NCI-H82 treated with DMSO at 0.1 percent for 48 hours (cell line): Measurements from ENCODE around the gene PIEZO1.

ENCODE experiments used
- DNase-seq: peaks from one replicate; lab custom pipeline; 2025; ENCODE audit not compliant: unreplicated experiment; lab: John Stamatoyannopoulos, UW

Gene PIEZO1

DNA sequence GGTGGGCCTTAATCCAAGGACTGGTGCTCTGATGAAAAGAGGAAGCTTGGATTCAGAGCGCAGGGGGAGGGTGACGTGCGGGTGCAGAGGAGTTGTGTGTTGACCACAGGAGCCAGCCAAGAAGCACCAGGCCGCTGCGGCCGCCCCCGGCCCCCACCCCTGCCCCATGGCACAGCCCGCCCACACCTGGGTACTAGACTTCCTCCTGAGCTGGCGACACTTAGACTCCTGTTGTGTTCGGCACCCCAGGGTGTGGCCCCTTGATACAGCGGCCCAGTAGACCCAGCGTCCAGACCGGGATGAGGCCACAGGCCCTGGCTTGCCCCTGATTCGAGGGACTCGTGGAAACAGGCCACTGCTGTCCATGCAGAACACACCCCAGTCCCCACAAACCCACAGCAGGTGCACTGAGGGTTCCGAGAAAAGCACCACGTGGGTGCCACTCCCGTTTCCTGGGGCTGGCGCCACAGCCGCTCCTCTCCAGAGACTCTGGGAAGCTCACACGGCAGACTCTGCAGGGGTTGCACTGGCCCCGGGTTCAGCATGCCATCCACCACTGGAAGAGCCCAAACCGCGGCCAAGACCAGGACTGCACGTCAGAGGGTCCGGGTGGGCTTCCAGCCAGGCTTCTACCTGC, 93.0 kb downstream of the PIEZO1 start:
- DNase-seq: no peak

DNA sequence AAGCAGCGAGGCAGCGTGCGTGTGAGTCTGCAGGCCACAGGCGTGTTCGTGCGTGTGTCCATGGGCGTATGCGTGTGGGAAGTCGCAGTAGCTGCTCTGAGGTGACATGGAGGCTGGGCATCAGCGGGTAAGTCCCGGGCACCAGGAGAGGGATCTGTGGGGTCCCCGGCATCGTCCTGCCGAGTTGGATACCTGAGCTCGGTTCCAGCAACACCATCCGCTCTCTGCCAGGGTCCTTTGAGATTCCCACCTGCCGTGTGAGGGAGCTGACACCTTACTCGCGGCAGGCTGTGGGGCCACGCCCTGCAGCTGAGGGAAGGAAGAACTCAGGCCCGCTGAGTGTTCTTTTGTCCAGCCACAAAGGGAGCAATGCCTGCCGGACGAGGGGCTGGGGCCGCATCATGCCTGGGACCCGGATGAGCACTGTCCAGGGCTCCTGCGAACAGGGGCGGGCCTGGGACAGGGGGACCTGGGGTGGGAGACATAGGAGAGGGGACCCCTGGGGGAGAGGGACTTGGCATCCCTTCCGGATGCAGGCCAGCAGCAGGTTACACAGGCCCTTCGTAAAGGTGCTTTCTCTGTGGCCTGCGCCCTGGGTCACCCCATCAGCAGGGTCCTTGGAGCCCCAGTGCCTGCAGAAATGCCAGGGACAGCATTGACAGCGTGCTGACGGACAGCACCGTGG, 93.7 kb downstream of the PIEZO1 start:
- no peak for DNase-seq

DNA sequence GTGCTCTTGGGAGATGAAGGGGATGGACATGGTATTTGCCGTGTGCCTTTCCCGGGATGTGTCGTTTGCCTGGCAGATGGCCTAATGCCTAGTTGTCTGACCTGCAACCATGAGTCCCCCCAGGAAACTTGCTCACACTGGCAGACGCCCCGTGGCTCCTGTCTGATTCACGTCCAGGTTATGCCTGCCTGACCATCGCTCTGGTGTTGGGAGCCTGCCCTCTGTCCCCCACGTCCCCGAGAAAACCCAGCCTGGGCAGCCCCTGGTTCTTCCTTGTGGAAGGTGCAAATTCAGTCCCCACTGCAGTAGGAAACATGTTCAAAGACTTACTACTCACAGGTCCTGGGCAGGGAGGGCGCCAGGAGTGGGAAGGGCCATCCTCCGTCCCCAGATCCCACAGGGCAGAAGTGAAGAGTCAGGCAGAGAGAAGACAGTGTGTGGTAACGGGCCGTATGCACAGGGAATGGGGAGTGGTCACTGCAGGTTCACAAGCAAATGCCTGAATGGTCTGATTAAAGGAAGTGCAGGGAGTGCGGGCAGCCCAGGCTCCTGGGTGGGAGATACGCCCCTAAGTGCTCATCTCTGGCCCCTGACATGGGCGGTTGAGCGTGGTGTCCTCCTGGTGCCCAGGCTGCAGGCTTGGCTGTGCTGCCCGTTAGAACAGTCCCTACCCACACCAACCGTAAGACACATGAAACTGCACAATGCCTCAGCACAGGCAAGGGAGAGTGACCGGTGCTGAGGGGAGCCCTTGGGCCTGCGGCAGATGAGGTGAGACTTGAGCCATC, 94.5 kb downstream of the PIEZO1 start:
- DNase-seq: no peak

DNA sequence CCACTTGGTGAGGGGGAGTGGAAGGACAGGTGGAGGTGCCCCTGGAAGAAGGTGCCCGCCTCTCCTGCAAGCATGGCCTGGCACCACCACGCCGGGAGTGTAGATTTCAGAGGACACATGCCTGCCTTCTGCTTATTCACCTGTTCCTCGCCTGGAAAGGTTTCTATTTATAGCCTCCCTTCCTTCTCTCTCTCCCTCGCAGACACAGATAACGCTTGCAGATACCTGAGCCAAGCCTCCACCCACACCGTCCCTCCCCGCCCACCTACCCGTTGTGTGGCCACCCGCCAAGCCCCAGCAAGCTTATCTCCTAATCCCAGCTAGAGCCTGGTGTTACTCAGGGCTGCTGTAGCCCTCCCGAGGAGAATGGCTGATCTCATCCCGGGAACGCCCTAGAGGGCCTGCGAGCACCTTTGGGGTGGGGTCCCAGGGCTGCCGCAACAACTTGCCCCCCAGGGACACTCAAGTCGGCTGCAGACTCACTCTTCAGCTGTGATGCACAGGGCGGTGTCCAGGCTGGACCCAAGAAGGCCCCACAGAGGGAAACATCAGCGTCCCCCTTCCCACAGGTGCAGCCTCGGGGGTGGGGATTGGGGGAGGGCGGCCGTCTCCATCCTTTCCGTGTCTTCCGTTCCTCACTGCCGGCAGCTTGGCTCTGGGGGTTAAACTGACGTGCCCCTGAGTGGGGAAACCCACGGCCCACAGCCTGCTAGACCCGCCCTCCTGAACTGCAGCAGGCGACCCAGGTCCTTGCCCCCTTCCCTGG, 96.8 kb downstream of the PIEZO1 start:
- DNase-seq: peak; percentile 43

DNA sequence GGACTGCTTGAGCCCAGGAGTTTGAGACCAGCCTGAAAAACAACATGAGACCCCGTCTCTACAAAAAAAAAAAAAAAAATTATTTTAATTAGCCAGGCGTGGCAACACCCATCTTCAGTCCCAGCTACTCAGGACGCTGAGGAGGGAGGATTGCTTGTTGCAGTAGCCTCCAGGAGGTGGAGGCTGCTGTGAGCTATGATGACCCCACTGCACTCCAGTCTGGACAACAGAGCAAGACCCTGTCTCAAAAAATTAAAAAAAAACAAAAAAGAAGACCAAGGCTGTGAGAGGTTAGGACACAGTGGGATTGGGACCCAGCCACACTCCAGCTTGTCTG, 97.4 kb downstream of the PIEZO1 start:
- no peak for DNase-seq

DNA sequence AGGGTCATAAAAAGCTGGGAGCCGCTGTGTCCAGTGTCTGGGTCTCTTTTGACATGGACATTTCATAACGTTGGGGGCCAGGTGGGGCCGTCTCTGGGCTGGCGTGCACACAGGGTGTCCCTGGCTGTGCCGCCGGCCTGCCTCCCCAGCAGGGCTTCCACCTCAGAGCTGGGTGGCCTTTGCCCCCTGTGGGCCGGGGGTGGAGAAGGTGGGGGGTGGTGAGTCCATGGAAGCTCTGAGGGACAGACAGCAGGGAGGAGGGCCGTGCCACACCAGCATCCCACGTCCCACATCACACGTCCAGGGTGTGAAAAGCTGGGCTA, 97.8 kb downstream of the PIEZO1 start:
- no peak for DNase-seq

DNA sequence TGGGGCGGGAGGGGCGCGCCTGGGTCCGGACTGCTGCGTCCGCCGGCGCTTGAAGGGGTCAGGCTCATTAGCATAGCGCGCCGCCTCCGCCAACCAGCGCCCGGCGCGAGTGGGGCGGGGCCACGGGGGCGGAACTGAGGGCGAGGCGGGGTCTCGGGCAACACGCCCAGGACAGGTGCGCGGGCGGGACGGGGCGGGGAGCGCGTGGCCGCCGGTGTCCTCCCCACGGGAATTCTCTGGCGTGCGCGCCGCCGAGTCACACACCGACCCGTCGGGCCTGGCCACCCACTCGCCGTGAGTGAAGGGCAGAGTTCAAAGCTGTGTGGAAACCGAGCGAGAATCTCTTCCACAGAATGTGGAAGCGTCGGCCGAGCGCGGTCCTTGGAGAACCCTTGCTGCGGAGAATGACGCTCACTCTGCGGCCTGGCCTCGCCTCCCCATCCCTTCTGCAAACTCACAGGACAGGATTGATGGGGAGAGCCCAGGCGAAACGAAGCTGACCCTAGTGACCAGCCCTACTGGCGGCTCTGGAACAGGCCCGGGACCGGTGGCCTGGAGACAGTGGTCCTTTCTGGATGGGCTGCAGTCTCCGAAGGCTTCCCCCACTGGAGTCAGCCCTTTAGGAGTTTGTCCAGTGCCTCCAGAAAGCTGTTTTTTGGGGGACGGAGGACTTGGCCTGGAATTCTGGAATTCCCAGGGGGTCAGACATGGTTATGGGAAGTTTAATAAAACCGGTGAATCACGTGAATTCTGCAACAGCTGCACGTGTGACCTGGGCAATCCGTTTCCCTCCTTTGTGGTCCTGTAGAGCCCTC, 98.4 kb downstream of the PIEZO1 start, which contains the start of gene SNAI3:
Gene SNAI3 (minus strand): TSS at position 69 of the 815 bp plus-strand sequence. CDS start 101 bp downstream, outside the sequence.
- DNase-seq: peak; percentile 20

DNA sequence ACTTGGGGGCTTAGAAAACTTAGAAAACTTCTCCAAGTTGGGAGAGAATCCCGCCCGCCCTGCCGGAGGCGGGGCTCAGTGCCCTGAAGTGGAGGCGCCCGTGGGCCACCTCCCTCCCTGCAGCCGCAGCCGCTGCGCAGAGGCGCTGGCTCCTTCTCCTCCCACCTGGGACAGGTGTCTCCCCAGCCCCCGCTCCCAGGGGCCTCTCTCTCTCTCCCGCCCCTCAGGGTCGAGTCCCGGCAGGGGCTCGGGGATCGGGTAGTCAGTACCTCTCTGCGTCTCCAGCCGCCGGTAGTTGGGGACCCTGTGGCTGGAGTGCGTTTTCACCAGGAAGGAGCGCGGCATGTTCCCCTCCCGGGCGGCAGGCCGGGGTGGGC, 99.0 kb downstream of the PIEZO1 start:
- DNase-seq: no peak

DNA sequence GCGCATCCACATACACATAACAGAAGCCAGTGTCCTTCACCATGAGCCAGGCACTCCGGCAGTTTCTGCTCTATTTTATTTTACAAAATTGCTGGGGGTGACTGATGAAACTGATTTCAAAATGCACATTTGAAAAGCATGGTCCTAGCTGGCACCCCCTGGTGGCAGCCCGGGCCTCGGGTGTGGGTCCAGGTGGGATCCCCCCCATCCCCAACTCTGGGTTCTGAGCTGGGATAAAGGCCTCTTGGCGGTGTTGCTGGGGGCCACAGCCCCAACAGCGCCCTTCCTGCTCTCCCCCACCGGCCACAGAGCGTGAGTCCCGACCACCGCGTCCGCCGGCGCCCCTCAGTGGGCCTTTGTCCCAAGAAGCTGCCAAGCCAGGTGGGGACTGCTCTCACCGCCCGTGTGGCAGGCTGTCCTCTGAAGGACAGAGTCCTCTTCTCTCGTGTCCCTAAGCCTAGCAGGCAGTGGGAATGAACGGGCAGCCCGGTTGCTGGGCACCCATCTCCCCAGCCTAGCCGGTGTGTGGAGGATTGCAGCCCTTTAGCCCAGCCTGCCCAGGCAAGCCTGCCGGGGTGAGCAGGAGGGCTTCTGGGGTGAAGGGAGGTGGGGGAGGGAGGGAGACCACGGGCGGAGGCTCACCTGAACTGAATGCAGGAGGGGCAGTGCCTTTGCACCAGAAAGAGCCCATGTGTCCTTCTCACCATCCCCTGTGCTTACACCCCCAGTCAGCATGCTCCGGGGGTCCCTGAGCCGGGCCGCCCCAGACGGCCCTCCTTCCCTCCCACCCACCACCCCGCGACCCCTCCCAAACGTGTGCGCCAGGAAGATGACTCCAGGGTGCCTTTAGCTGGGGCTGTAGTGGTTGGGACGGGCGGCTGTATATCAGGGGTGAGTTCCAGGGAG, 99.6 kb downstream of the PIEZO1 start:
- DNase-seq: no peak

DNA sequence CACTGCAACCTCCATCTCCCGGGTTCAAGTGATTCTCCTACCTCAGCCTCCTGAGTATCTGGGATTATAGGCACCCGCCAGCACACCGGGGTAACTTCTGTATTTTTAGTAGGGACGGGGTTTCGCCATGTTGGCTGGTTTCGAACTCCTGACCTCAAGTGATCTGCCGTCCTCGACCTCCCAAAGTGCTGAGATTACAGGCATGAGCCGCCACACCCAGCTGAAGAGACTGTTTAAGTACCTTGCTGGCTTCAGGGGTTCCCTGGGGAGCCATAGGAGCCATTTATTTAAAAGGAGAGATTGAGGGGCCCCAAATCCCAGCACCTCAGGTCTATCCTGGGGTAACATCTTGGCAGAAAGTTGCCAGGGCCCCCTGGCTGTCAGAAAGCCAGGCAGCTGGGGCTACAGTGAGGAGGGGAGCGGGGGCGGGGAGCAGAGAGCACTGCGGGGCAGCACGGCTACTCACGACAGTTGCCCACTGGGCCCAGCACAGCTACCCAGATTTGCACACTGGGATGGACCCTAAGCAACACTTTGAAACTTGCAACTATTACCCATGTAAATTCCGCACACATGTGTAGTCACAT, 100.4 kb downstream of the PIEZO1 start:
- DNase-seq: no peak

DNA sequence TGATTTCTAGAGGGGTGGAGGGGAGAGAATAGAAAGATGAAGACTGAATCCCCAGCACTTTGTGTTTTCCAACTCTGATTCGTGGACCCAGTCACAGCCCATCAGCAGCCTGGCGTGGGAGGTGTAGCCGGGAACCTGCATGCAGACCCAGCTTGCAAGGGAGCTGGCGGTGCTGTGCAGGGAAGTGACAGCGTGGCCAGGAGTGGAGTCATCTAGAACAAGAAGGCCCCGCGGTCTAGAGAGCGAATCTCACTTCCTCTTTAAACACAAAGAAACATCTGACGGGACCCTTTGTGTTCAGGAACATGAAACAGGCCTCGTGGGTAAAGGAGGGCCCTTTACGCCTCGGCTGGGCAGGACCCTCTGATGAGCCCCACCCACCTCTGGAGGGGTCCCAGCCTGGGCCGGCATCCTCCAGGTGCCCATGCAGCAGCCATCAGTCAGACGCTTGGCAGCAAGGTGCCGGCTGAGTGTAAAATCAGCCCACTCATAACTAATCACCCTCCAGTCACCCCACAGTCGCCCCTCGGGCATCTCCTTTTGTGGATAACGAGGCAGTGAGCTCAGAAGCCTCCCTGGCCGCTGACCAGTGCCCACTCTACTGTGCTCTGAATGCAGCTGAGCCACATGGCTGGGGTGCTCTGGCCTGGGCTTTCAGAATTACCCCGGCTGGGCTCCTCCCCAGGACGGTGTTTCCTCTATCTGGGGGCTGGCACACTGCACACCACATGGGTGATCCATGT, 103.1 kb downstream of the PIEZO1 start:
- no peak for DNase-seq

DNA sequence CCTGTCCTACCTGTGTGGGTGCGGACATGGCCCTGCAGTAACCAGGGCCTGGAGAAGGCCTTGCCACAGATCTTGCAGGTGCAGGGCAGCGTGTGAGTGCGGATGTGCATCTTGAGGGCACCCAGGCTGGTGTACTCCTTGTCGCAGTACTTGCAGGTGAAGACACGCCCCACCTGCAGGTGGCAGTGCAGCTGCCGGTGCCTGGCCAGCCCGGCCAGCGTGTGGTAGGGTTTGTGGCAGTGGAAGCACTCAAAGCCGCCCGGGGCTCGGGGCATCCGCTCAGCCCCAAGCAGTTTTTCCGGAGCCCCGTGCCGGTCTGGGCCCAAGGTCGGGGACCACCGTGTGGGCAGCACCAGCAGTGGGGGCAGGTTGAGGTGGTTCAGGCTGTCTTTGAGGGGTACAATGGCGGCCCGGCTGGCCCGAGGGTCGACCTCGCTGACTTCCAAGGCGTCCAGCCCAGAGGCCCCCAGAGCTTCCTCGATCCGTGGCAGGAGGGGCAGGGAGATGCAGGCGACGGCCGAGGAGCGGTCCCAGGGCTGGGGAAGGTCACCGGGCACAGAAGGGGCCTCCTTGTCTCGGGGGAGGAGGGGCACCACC, 103.8 kb downstream of the PIEZO1 start:
- DNase-seq: no peak

DNA sequence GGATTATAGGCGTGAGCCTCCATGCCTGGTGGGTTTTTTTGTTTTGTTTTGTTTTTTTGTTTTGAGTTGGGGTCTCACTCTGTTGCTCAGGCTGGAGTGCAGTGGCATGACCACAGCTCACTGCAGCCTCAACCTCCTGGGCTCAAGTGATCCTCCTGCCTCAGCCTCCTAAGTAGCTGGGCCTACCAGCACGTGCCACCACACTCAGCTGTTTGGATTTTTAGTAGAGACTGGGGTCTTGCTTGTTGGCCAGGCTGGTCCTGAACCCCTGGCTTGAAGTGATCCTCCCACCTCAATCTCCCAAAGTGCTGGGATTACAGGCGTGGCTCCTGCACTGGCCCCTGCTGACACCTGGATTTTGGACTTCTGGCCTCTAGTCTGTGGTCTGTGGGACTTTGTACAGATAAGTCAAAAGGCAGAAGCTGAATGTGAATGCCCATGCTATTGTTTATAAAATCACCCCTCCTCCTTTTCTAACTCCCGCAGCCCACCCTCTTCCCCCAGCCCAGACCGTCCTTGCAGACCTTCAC, 104.4 kb downstream of the PIEZO1 start:
- DNase-seq: no peak

DNA sequence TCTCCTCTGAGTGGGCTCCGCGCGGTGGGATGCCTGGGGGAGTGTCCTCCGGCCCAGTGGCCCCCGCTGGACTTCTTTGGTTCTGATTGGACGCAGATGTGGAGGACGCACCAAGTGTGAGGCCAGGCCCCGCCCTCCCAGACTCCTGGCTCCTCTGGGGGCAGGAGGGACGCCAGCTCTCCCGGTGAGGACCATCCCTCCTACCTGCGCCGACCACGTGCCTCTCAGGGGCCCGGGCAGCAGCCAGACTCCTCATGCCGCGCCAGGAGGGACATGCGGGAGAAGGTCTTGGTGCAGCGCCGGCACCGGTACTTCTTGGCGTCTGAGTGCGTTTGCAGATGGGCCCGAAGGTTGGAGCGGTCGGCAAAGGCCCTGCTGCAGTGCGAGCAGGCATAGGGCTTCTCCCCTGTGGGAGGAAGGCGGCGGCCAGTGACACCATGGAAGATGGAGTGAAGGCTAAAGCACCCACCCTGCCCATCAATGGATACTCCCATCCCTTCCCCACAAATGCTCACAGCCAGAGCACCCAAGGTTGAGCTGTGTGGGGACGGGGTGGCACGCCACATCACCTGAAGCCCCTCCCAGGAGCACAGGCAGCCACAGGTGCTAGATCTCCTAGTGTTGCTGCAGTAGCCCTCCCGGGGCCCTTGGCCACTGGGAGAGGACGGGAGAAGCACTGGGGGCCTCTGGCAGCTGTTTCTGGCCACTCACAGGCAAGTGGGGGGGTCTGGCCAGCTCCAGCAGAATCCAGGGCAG, 106.6 kb downstream of the PIEZO1 start:
- DNase-seq: no peak

DNA sequence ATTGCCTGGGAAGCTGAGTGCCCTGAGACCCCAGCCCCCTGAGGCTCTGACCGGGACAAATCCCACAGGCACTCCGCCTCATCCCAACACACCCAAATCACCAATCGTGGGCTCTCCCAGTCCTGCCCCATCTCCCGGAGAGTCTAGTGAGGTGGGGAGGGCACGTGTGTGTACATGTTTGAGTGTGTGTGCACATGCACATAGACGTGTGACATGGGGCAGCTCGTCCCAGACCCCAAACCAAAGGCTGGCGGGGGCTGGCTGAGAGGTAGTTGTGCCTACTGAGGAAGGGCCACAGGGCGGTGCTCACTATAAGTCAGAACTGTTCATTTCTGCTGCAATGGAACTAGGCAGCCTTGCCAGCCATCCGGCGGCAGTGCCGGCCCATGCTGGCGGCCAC, 107.3 kb downstream of the PIEZO1 start:
- DNase-seq: no peak

DNA sequence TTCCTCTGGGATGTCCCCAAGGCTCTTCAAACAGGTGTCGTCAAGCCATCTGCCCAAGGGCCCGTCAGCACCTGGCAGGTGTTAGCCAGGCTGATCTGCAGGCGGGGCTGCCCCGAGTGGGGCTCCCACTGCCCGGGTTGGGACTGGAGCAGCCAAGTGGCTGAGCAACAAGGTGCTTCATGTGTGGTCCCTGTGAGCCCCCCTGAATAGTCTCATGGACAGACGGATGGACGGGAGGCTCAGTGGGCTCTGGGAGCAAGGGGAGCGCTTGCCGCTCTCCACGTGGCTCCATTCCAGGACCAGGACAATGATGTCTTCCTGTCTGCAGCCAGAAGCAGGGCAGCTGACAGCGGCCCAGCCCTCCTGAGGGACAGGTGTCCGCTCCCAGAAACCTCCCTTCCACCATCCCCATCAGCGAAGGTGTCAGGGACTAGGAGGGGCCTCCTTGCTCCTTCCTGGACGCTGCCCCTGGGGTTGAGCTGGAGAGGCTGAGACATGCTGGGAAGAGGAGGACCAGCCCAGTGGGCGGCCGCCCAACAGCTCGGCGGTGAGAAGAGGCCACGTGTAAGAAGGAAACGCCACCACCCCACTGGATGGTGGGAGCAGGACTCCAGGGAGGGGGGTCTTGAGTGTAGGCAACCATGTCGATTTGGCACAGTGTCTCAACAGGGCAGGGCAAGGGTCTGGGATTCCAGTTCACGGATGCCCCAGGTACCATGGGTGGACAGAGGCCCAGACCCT, 108.3 kb downstream of the PIEZO1 start:
- DNase-seq: no peak
